ENCODE measurements around the gene LRRC75A. TPM values are rescaled to one million over a fixed set of nuclear protein-coding genes. Genes with fewer than 3 reads are reported as not detected.
A peak's percentile ranks its signal among the peaks of the same experiment; 100 is the strongest.

Gene LRRC75A
- total RNA-seq, 1 experiment from 2014 or later: 10.1 TPM

DNA sequence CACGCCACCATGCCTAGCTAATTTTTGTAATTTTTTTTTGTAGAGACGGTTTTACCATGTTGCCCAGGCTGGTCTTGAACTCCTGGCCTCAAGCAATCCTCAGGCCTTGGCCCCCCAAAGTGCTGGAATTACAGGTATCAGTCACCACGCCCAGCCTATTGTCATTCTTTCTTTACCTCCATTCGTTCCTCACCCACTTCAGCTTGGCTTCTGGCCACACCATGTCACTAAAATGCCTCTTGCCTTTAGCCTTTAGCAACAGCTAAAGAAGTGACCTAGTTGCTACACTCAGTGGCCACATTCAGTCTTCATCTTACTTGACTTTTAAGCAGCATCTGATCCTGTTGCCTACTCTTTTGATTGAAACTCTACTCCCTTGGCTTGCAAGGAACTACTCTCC lies 3.6 kb upstream of the LRRC75A start:
- Histone ChIP-seq H3K9me3 (ENCODE audit: control insufficient read depth, low read depth, low read length) (no peaks in the 10 kb centered on the region), H4K91ac (ENCODE audit: insufficient read length, low read depth, low read length) (no peak overlapping the region), H2BK15ac (ENCODE audit: low read depth, low read length) (no peak overlapping the region), H3K4me1 (ENCODE audit: insufficient read depth, low read length) (peaks cover 5% of the 10 kb centered on the region; the same call in 1 of the 2 replicates), H2BK12ac (ENCODE audit: insufficient read length, low read depth, low read length) (no peak overlapping the region), H3K79me1 (ENCODE audit: insufficient read depth, low read depth, low read length, poor library complexity, severe bottlenecking) (no peaks in the 10 kb centered on the region), H3K9ac (ENCODE audit: extremely low read depth, insufficient read length, low read length) (no peak overlapping the region), H4K20me1 (ENCODE audit: control insufficient read depth, insufficient read depth, insufficient read length) (no peaks in the 10 kb centered on the region), H3K23ac (ENCODE audit: insufficient read length, low read depth, low read length) (no peak overlapping the region), H4K8ac (replicated peaks; ENCODE audit: insufficient read length, low read depth, low read length) (no peak overlapping the region), H2BK120ac (ENCODE audit: low read depth, low read length, poor library complexity, severe bottlenecking) (no peak overlapping the region), H3K14ac (ENCODE audit: insufficient read depth, low read length) (no peak overlapping the region), H4K5ac (ENCODE audit: insufficient read length, low read depth, low read length) (no peak overlapping the region), H3T11ph (ENCODE audit: low read length) (no peak overlapping the region), H3K4ac (ENCODE audit: low read depth, low read length) (no peak overlapping the region), H2BK5ac (ENCODE audit: insufficient read length, low read length) (no peak overlapping the region), H3K27ac (ENCODE audit: insufficient read length, low read depth, low read length) (no peak overlapping the region), H3K79me2 (ENCODE audit: insufficient read depth, low read length) (no peaks in the 10 kb centered on the region), H3K4me2 (ENCODE audit: insufficient read depth, insufficient read length, low read length) (no peak overlapping the region), H3K27me3 (ENCODE audit: insufficient read depth, low read length) (no peaks in the 10 kb centered on the region), H2AK5ac (ENCODE audit: insufficient read length, low read length) (no peak overlapping the region), H3K18ac (ENCODE audit: insufficient read length, low read depth, low read length) (no peak overlapping the region), H3K23me2 (ENCODE audit: insufficient read length, low read depth, low read length, poor library complexity, severe bottlenecking) (peaks cover 8% of the 10 kb centered on the region), H2AFZ (ENCODE audit: low read length) (no peak overlapping the region), H3K56ac (ENCODE audit: insufficient read length, low read depth, low read length) (no peak overlapping the region), H2BK20ac (ENCODE audit: low read depth, low read length, poor library complexity, severe bottlenecking) (no peak overlapping the region)
- TF ChIP-seq, protein P1, sequence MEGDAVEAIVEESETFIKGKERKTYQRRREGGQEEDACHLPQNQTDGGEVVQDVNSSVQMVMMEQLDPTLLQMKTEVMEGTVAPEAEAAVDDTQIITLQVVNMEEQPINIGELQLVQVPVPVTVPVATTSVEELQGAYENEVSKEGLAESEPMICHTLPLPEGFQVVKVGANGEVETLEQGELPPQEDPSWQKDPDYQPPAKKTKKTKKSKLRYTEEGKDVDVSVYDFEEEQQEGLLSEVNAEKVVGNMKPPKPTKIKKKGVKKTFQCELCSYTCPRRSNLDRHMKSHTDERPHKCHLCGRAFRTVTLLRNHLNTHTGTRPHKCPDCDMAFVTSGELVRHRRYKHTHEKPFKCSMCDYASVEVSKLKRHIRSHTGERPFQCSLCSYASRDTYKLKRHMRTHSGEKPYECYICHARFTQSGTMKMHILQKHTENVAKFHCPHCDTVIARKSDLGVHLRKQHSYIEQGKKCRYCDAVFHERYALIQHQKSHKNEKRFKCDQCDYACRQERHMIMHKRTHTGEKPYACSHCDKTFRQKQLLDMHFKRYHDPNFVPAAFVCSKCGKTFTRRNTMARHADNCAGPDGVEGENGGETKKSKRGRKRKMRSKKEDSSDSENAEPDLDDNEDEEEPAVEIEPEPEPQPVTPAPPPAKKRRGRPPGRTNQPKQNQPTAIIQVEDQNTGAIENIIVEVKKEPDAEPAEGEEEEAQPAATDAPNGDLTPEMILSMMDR (conservative IDR thresholded peaks at IDR 0.05): no peak
- DNase-seq: no peak
- WGBS (ENCODE audit: extremely low coverage, insufficient read length, low lambda C conversion rate): no CpG with 5 or more reads among the region's 4 CpGs
- H3K4me1 Mint-ChIP-seq: peaks cover 30 to 35% of the 10 kb centered on the region in 2 experiments
- peak overlapping the region in 1 of 2 experiments; percentile 19; a peak in 2 of 5 replicates for H3K4me3 Mint-ChIP-seq
- no peak overlapping the region for H3K27ac Mint-ChIP-seq
- H3K27me3 Mint-ChIP-seq (ENCODE audit: low read depth): peaks cover 29% of the 10 kb centered on the region
- H3K9me3 Mint-ChIP-seq: no peaks in the 10 kb centered on the region
- no peaks in the 10 kb centered on the region; a peak in 1 of 7 replicates for H3K36me3 Mint-ChIP-seq (ENCODE audit: insufficient read depth in 1 of 3, low read depth in 3 of 3)
